Measurements from ENCODE around the gene COL7A1. TPM values are rescaled to one million over a fixed set of nuclear protein-coding genes. Genes with fewer than 3 reads are reported as not detected.
"Not testable (repeated sequence)": the region's sequence is repeated elsewhere in the genome, so short reads cannot be mapped to it uniquely, and the experiment has no call there.

COL7A1 gene
- total RNA-seq, 2 experiments from 2014 or later, result 4.1 to 10.8 TPM

- CTCF ChIA-PET (ENCODE audit: unreplicated experiment), result no interaction called here
- POLR2A ChIA-PET, result interaction anchor here (0.6 kb wide), 1 partner anchor 114 kb away, joined by 6 read pairs; no protein-coding TSS in a partner anchor
- H3K79me2 ChIP-seq (ENCODE audit: insufficient read depth, low read depth, low read length), result no peaks in the 10 kb centered on the region
Observed at GRCh38 chr3:48532271-48532976, 62.7 kb downstream of the COL7A1 start.

DNA sequence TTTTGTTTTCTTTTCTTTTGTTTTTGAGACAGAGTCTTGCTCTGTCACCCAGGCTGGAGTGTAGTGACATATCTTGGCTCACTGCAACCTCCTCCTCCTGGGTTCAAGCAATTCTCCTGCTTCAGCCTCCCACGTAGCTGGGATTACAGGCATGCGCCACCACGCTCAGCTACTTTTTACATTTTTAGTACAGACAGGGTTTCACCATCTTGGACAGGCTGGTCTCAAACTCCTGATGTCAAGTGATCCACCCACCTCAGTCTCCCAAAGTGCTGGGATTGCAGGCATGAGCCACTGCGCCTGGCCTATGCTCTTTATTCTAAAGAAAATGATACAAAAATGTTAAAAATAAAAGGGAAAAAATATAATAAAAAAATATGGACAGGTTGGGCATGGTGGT lies 64.4 kb downstream of the COL7A1 start:
- intact Hi-C loops (cut with micrococcal nuclease; ENCODE audit: unreplicated experiment); H3K4me1 ChIP-seq (ENCODE audit: insufficient read depth, low read length, poor library complexity, severe bottlenecking); CTCF ChIA-PET (ENCODE audit: unreplicated experiment); H3K36me3 ChIP-seq (ENCODE audit: insufficient read depth, low read length); H4K20me1 ChIP-seq (ENCODE audit: insufficient read depth, low read length); BruUV-seq (replicated peaks); H3K4me2 ChIP-seq (ENCODE audit: low read length); H3K27ac ChIP-seq (ENCODE audit: low read depth, low read length, poor library complexity, severe bottlenecking); H3K9me2 ChIP-seq (ENCODE audit: insufficient read depth, low read length); H2AFZ ChIP-seq (ENCODE audit: low read length); DNase-seq (ENCODE audit: low spot score); H3K4me3 ChIP-seq (ENCODE audit: low read depth, low read length, poor library complexity, severe bottlenecking); H3K79me2 ChIP-seq (ENCODE audit: insufficient read depth, low read depth, low read length); H3K9me3 ChIP-seq (ENCODE audit: low read length): not testable (repeated sequence)
- POLR2A ChIA-PET, result interaction anchor here (0.7 to 1.0 kb wide), 2 partner anchors 11 to 197 kb away, joined by 3 to 5 read pairs; no protein-coding TSS in a partner anchor

More at GRCh38 chr3:48532271-48532976, 62.7 kb downstream of the COL7A1 start:
- Histone ChIP-seq H4K20me1 (ENCODE audit: insufficient read depth, low read length) (no peaks in the 10 kb centered on the region), H3K9me2 (ENCODE audit: insufficient read depth, low read length) (no peaks in the 10 kb centered on the region), H3K36me3 (ENCODE audit: insufficient read depth, low read length) (no peaks in the 10 kb centered on the region; the same call in 1 of the 2 replicates), H3K9me3 (ENCODE audit: low read length) (no peaks in the 10 kb centered on the region), H3K27ac (ENCODE audit: low read depth, low read length, poor library complexity, severe bottlenecking) (no peak overlapping the region), H2AFZ (ENCODE audit: low read length) (no peak overlapping the region), H3K4me2 (ENCODE audit: low read length) (no peak overlapping the region), H3K4me1 (ENCODE audit: insufficient read depth, low read length, poor library complexity, severe bottlenecking) (no peaks in the 10 kb centered on the region), H3K4me3 (ENCODE audit: low read depth, low read length, poor library complexity, severe bottlenecking) (no peak overlapping the region)
- DNase-seq (ENCODE audit: low spot score), result no peak
- BruUV-seq (replicated peaks), result no TSS peak
- TF ChIP-seq, protein P1, sequence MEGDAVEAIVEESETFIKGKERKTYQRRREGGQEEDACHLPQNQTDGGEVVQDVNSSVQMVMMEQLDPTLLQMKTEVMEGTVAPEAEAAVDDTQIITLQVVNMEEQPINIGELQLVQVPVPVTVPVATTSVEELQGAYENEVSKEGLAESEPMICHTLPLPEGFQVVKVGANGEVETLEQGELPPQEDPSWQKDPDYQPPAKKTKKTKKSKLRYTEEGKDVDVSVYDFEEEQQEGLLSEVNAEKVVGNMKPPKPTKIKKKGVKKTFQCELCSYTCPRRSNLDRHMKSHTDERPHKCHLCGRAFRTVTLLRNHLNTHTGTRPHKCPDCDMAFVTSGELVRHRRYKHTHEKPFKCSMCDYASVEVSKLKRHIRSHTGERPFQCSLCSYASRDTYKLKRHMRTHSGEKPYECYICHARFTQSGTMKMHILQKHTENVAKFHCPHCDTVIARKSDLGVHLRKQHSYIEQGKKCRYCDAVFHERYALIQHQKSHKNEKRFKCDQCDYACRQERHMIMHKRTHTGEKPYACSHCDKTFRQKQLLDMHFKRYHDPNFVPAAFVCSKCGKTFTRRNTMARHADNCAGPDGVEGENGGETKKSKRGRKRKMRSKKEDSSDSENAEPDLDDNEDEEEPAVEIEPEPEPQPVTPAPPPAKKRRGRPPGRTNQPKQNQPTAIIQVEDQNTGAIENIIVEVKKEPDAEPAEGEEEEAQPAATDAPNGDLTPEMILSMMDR (conservative IDR thresholded peaks at IDR 0.05; ENCODE audit: low read length), result no peak
- no peak for TF ChIP-seq EZH2phosphoT487 (IDR thresholded peaks at IDR 0.05; ENCODE audit: borderline replicate concordance, low read depth, low read length)
- intact Hi-C loops (cut with micrococcal nuclease; ENCODE audit: unreplicated experiment), result no loop called here

- no peaks in the 10 kb centered on the region for H3K9me3 ChIP-seq (ENCODE audit: low read length)
- intact Hi-C loops (cut with micrococcal nuclease; ENCODE audit: unreplicated experiment), result no loop called here
- no peak overlapping the region for H3K4me2 ChIP-seq (ENCODE audit: low read length)
- H3K4me1 ChIP-seq (ENCODE audit: insufficient read depth, low read length, poor library complexity, severe bottlenecking), result no peaks in the 10 kb centered on the region
- no peaks in the 10 kb centered on the region for H3K9me2 ChIP-seq (ENCODE audit: insufficient read depth, low read length)
- H4K20me1 ChIP-seq (ENCODE audit: insufficient read depth, low read length), result no peaks in the 10 kb centered on the region
- no peak overlapping the region for H2AFZ ChIP-seq (ENCODE audit: low read length)
- TF ChIP-seq, protein P1 (conservative IDR thresholded peaks at IDR 0.05; ENCODE audit: low read length), result no peak
- TF ChIP-seq EZH2phosphoT487 (IDR thresholded peaks at IDR 0.05; ENCODE audit: borderline replicate concordance, low read depth, low read length), result no peak
- H3K79me2 ChIP-seq (ENCODE audit: insufficient read depth, low read depth, low read length), result no peaks in the 10 kb centered on the region
- CTCF ChIA-PET (ENCODE audit: unreplicated experiment), result interaction anchor here (1.0 kb wide), 1 partner anchor 14 kb away, joined by 3 read pairs; no protein-coding TSS in a partner anchor
- no peak overlapping the region for H3K27ac ChIP-seq (ENCODE audit: low read depth, low read length, poor library complexity, severe bottlenecking)
- POLR2A ChIA-PET, result interaction anchor here (0.6 kb wide), 1 partner anchor 78 kb away, joined by 4 read pairs; no protein-coding TSS in a partner anchor
- no peak overlapping the region for H3K4me3 ChIP-seq (ENCODE audit: low read depth, low read length, poor library complexity, severe bottlenecking)
- DNase-seq (ENCODE audit: low spot score), result no peak
- no TSS peak for BruUV-seq (replicated peaks)
- peaks cover 6% of the 10 kb centered on the region; the same call in 1 of the 2 replicates for H3K36me3 ChIP-seq (ENCODE audit: insufficient read depth, low read length)
Observed at GRCh38 chr3:48528754-48529153, 66.4 kb downstream of the COL7A1 start.
